NCI-H748 treated with DMSO at 0.1 percent for 48 hours (cell line): ENCODE results near the gene USP40.
A peak's percentile ranks its signal among the peaks of the same experiment; 100 is the strongest.

Experiments used
- DNase-seq: peaks from one replicate; lab custom pipeline; 2025; lab: John Stamatoyannopoulos, UW

The USP40 gene

GRCh38 chr2:233473386-233473791 lies 93.2 kb downstream of the USP40 start:
- no peak for DNase-seq

- DNase-seq, result no peak
These were observed 95.1 kb downstream of the USP40 start for GRCh38 chr2:233471291-233472035.

- no peak for DNase-seq
These were observed 95.7 kb downstream of the USP40 start for GRCh38 chr2:233470839-233471238.

GRCh38 chr2:233470011-233470687 lies 96.4 kb downstream of the USP40 start:
- no peak for DNase-seq

- no peak for DNase-seq
These were observed 97.1 kb downstream of the USP40 start for GRCh38 chr2:233469261-233470010.

GRCh38 chr2:233468741-233469110 lies 97.9 kb downstream of the USP40 start:
- no peak for DNase-seq

- DNase-seq, result no peak
These were observed 98.4 kb downstream of the USP40 start for GRCh38 chr2:233468047-233468740.

- DNase-seq, result no peak
These were observed 99.5 kb downstream of the USP40 start for GRCh38 chr2:233466991-233467603.

GRCh38 chr2:233464531-233465240 lies 101.9 kb downstream of the USP40 start:
- no peak for DNase-seq

GRCh38 chr2:233464056-233464455 lies 102.5 kb downstream of the USP40 start:
- no peak for DNase-seq

GRCh38 chr2:233463586-233463985 lies 103.0 kb downstream of the USP40 start:
- no peak for DNase-seq

GRCh38 chr2:233462826-233463470 lies 103.6 kb downstream of the USP40 start:
- no peak for DNase-seq

GRCh38 chr2:233462202-233462785 lies 104.3 kb downstream of the USP40 start:
- no peak for DNase-seq

- no peak for DNase-seq
These were observed 105.1 kb downstream of the USP40 start for GRCh38 chr2:233461481-233461891.

- peak; percentile 31 for DNase-seq
These were observed 105.7 kb downstream of the USP40 start for GRCh38 chr2:233460726-233461441.

GRCh38 chr2:233459426-233459825 lies 107.2 kb downstream of the USP40 start:
- DNase-seq, result no peak

GRCh38 chr2:233458826-233459225 lies 107.8 kb downstream of the USP40 start:
- DNase-seq, result no peak

GRCh38 chr2:233458031-233458610 lies 108.5 kb downstream of the USP40 start:
- DNase-seq, result no peak

GRCh38 chr2:233457356-233457755 lies 109.2 kb downstream of the USP40 start:
- no peak for DNase-seq
